ENCODE data around the gene ADCY2. TPM values are rescaled to one million over a fixed set of nuclear protein-coding genes. Genes with fewer than 3 reads are reported as not detected.
A peak's percentile ranks its signal among the peaks of the same experiment; 100 is the strongest.

ADCY2 gene
- total RNA-seq, 2 experiments from 2014 or later = not detected

- Mint-ChIP-seq H3K9me3 (no peaks in the 10 kb centered on the region), H3K36me3 (ENCODE audit: low read depth) (no peaks in the 10 kb centered on the region), H3K4me3 (no peak overlapping the region), H3K27me3 (ENCODE audit: low read depth) (peaks cover 44% of the 10 kb centered on the region), H3K27ac (no peak overlapping the region), H3K4me1 (ENCODE audit: low read depth) (no peaks in the 10 kb centered on the region)
- intact Hi-C loops (cut with micrococcal nuclease) = loop anchor here (2.0 to 10.0 kb wide), 6 partner anchors 63 to 990 kb away; partner anchors contain the start of gene ADCY2
- no peak for DNase-seq
- CTCF ChIA-PET = interaction anchor here (0.5 to 2.1 kb wide), 4 partner anchors 8 to 934 kb away, joined by 3 to 9 read pairs (median 6); no protein-coding TSS in a partner anchor
Measured at GRCh38 chr5:7754490-7754889, 358.6 kb downstream of the ADCY2 start.

GRCh38 chr5:7754997-7755596, 359.2 kb downstream of the ADCY2 start:
- Mint-ChIP-seq H3K36me3 (ENCODE audit: low read depth) (no peaks in the 10 kb centered on the region), H3K4me3 (no peak overlapping the region), H3K9me3 (no peaks in the 10 kb centered on the region), H3K27me3 (ENCODE audit: low read depth) (peaks cover 44% of the 10 kb centered on the region), H3K4me1 (ENCODE audit: low read depth) (no peaks in the 10 kb centered on the region), H3K27ac (no peak overlapping the region)
- CTCF ChIA-PET = interaction anchor here (0.5 to 2.1 kb wide), 6 partner anchors 9 to 934 kb away, joined by 3 to 9 read pairs (median 4); no protein-coding TSS in a partner anchor
- intact Hi-C loops (cut with micrococcal nuclease) = loop anchor here (2.0 to 10.0 kb wide), 6 partner anchors 62 to 990 kb away; partner anchors contain the start of gene ADCY2
- peak; percentile 60 for DNase-seq

GRCh38 chr5:7755958-7756357, 360.0 kb downstream of the ADCY2 start:
- no peak overlapping the region for H3K4me3 Mint-ChIP-seq
- no peaks in the 10 kb centered on the region for H3K4me1 Mint-ChIP-seq (ENCODE audit: low read depth)
- peaks cover 43% of the 10 kb centered on the region for H3K27me3 Mint-ChIP-seq (ENCODE audit: low read depth)
- DNase-seq = no peak
- H3K27ac Mint-ChIP-seq = no peak overlapping the region
- no peaks in the 10 kb centered on the region for H3K36me3 Mint-ChIP-seq (ENCODE audit: low read depth)
- CTCF ChIA-PET = interaction anchor here (0.6 to 2.1 kb wide), 6 partner anchors 10 to 935 kb away, joined by 3 to 9 read pairs (median 4); no protein-coding TSS in a partner anchor
- no peaks in the 10 kb centered on the region for H3K9me3 Mint-ChIP-seq
- intact Hi-C loops (cut with micrococcal nuclease) = loop anchor here (2.0 to 10.0 kb wide), 5 partner anchors 101 to 991 kb away; partner anchors contain the start of gene ADCY2

- intact Hi-C loops (cut with micrococcal nuclease) = loop anchor here (10.0 kb wide), 2 partner anchors 362 to 682 kb away; partner anchors contain the start of gene ADCY2
- peaks cover 43% of the 10 kb centered on the region for H3K27me3 Mint-ChIP-seq (ENCODE audit: low read depth)
- no peak overlapping the region for H3K27ac Mint-ChIP-seq
- no peak for DNase-seq
- H3K9me3 Mint-ChIP-seq = no peaks in the 10 kb centered on the region
- no peaks in the 10 kb centered on the region for H3K36me3 Mint-ChIP-seq (ENCODE audit: low read depth)
- CTCF ChIA-PET = interaction anchor here (0.6 to 1.1 kb wide), 4 partner anchors 8 to 873 kb away, joined by 3 read pairs; no protein-coding TSS in a partner anchor
- no peak overlapping the region for H3K4me3 Mint-ChIP-seq
- no peaks in the 10 kb centered on the region for H3K4me1 Mint-ChIP-seq (ENCODE audit: low read depth)
Measured at GRCh38 chr5:7756453-7756852, 360.5 kb downstream of the ADCY2 start.

GRCh38 chr5:7759257-7759871, 363.4 kb downstream of the ADCY2 start:
- no peaks in the 10 kb centered on the region for H3K36me3 Mint-ChIP-seq (ENCODE audit: low read depth)
- H3K27ac Mint-ChIP-seq = no peak overlapping the region
- no peaks in the 10 kb centered on the region for H3K4me1 Mint-ChIP-seq (ENCODE audit: low read depth)
- intact Hi-C loops (cut with micrococcal nuclease) = loop anchor here (10.0 kb wide), 2 partner anchors 365 to 685 kb away; partner anchors contain the start of gene ADCY2
- DNase-seq = no peak
- no peaks in the 10 kb centered on the region for H3K9me3 Mint-ChIP-seq
- no peak overlapping the region for H3K4me3 Mint-ChIP-seq
- H3K27me3 Mint-ChIP-seq (ENCODE audit: low read depth) = peaks cover 37% of the 10 kb centered on the region
- CTCF ChIA-PET = interaction anchor here (0.6 kb wide), 1 partner anchor 127 kb away, joined by 4 read pairs; no protein-coding TSS in a partner anchor

GRCh38 chr5:7759951-7760580, 364.1 kb downstream of the ADCY2 start:
- intact Hi-C loops (cut with micrococcal nuclease) = loop anchor here (10.0 kb wide), 2 partner anchors 365 to 685 kb away; partner anchors contain the start of gene ADCY2
- no peak overlapping the region for H3K4me3 Mint-ChIP-seq
- peaks cover 35% of the 10 kb centered on the region for H3K27me3 Mint-ChIP-seq (ENCODE audit: low read depth)
- no peak for DNase-seq
- H3K4me1 Mint-ChIP-seq (ENCODE audit: low read depth) = no peaks in the 10 kb centered on the region
- H3K9me3 Mint-ChIP-seq = no peaks in the 10 kb centered on the region
- CTCF ChIA-PET = no interaction called here
- no peaks in the 10 kb centered on the region for H3K36me3 Mint-ChIP-seq (ENCODE audit: low read depth)
- no peak overlapping the region for H3K27ac Mint-ChIP-seq

GRCh38 chr5:7762267-7762666, 366.3 kb downstream of the ADCY2 start:
- intact Hi-C loops (cut with micrococcal nuclease) = no loop called here
- H3K36me3 Mint-ChIP-seq (ENCODE audit: low read depth) = no peaks in the 10 kb centered on the region

GRCh38 chr5:7763621-7764072, 367.7 kb downstream of the ADCY2 start:
- peaks cover 32% of the 10 kb centered on the region for H3K27me3 Mint-ChIP-seq (ENCODE audit: low read depth)
- CTCF ChIA-PET = no interaction called here
- H3K36me3 Mint-ChIP-seq (ENCODE audit: low read depth) = no peaks in the 10 kb centered on the region
- H3K27ac Mint-ChIP-seq = no peak overlapping the region
- intact Hi-C loops (cut with micrococcal nuclease) = no loop called here
- no peak overlapping the region for H3K4me3 Mint-ChIP-seq
- DNase-seq = no peak
- no peaks in the 10 kb centered on the region for H3K4me1 Mint-ChIP-seq (ENCODE audit: low read depth)
- H3K9me3 Mint-ChIP-seq = no peaks in the 10 kb centered on the region

More at GRCh38 chr5:7762267-7762666, 366.3 kb downstream of the ADCY2 start:
- no peak for DNase-seq
- peaks cover 40% of the 10 kb centered on the region for H3K27me3 Mint-ChIP-seq (ENCODE audit: low read depth)
- no peak overlapping the region for H3K4me3 Mint-ChIP-seq
- no peaks in the 10 kb centered on the region for H3K9me3 Mint-ChIP-seq
- H3K4me1 Mint-ChIP-seq (ENCODE audit: low read depth) = no peaks in the 10 kb centered on the region
- CTCF ChIA-PET = interaction anchor here (0.9 kb wide), 1 partner anchor 17 kb away, joined by 3 read pairs; no protein-coding TSS in a partner anchor
- H3K27ac Mint-ChIP-seq = no peak overlapping the region

- no peak for DNase-seq
- Mint-ChIP-seq H3K36me3 (ENCODE audit: low read depth) (no peaks in the 10 kb centered on the region), H3K9me3 (no peaks in the 10 kb centered on the region), H3K27me3 (ENCODE audit: low read depth) (peaks cover 33% of the 10 kb centered on the region), H3K4me3 (no peak overlapping the region), H3K27ac (no peak overlapping the region), H3K4me1 (ENCODE audit: low read depth) (no peaks in the 10 kb centered on the region)
- CTCF ChIA-PET = interaction anchor here (1.7 kb wide), 1 partner anchor 96 kb away, joined by 5 read pairs; no protein-coding TSS in a partner anchor
- intact Hi-C loops (cut with micrococcal nuclease) = no loop called here
Measured at GRCh38 chr5:7764452-7764851, 368.5 kb downstream of the ADCY2 start.

GRCh38 chr5:7770436-7770835, 374.5 kb downstream of the ADCY2 start:
- intact Hi-C loops (cut with micrococcal nuclease) = no loop called here
- Mint-ChIP-seq H3K27me3 (ENCODE audit: low read depth) (peaks cover 29% of the 10 kb centered on the region), H3K9me3 (no peaks in the 10 kb centered on the region), H3K4me1 (ENCODE audit: low read depth) (no peaks in the 10 kb centered on the region), H3K27ac (no peak overlapping the region), H3K4me3 (no peak overlapping the region), H3K36me3 (ENCODE audit: low read depth) (no peaks in the 10 kb centered on the region)
- DNase-seq = no peak
- CTCF ChIA-PET = no interaction called here

- Mint-ChIP-seq H3K36me3 (ENCODE audit: low read depth) (peaks cover 1% of the 10 kb centered on the region), H3K27me3 (ENCODE audit: low read depth) (peaks cover 26% of the 10 kb centered on the region), H3K9me3 (no peaks in the 10 kb centered on the region), H3K4me3 (no peak overlapping the region), H3K27ac (no peak overlapping the region), H3K4me1 (ENCODE audit: low read depth) (no peaks in the 10 kb centered on the region)
- no peak for DNase-seq
- intact Hi-C loops (cut with micrococcal nuclease) = no loop called here
- CTCF ChIA-PET = interaction anchor here (0.7 to 1.2 kb wide), 2 partner anchors 29 to 36 kb away, joined by 3 to 7 read pairs; no protein-coding TSS in a partner anchor
Measured at GRCh38 chr5:7772141-7772540, 376.2 kb downstream of the ADCY2 start.

- intact Hi-C loops (cut with micrococcal nuclease) = no loop called here
- peaks cover 1% of the 10 kb centered on the region for H3K36me3 Mint-ChIP-seq (ENCODE audit: low read depth)
- no peak overlapping the region for H3K27ac Mint-ChIP-seq
- no peaks in the 10 kb centered on the region for H3K9me3 Mint-ChIP-seq
- no peak for DNase-seq
- CTCF ChIA-PET = no interaction called here
- H3K4me1 Mint-ChIP-seq (ENCODE audit: low read depth) = no peaks in the 10 kb centered on the region
- H3K27me3 Mint-ChIP-seq (ENCODE audit: low read depth) = peaks cover 33% of the 10 kb centered on the region
- no peak overlapping the region for H3K4me3 Mint-ChIP-seq
Measured at GRCh38 chr5:7773178-7773577, 377.2 kb downstream of the ADCY2 start.
